ENCODE data around the gene MAP4. TPM values are rescaled to one million over a fixed set of nuclear protein-coding genes. Genes with fewer than 3 reads are reported as not detected.
"Not testable (repeated sequence)": the region's sequence is repeated elsewhere in the genome, so short reads cannot be mapped to it uniquely, and the experiment has no call there.

Gene MAP4
- total RNA-seq, 1 donor, result 158 TPM

- no peak for TF ChIP-seq CTCF (IDR thresholded peaks at IDR 0.05; ENCODE audit: extremely low read depth, low read depth, low read length)
- H2AFZ ChIP-seq (ENCODE audit: low read length), result no peak overlapping the region
- no peaks in the 10 kb centered on the region for H4K20me1 ChIP-seq (ENCODE audit: insufficient read depth, low read length)
- H3K4me2 ChIP-seq (ENCODE audit: insufficient read depth, low read length), result no peak overlapping the region
- peak overlapping the region; percentile 34 for H3K27ac ChIP-seq (ENCODE audit: low read depth, low read length)
- no peak overlapping the region for H3K4me3 ChIP-seq (ENCODE audit: insufficient read depth, low read length)
- H3K27me3 ChIP-seq (ENCODE audit: insufficient read depth, low read length), result no peaks in the 10 kb centered on the region
- DNase-seq (ENCODE audit: insufficient read length, low spot score, missing footprints), result no peak
- H3K9me3 ChIP-seq (ENCODE audit: low read depth, low read length), result no peaks in the 10 kb centered on the region
- peaks cover 42% of the 10 kb centered on the region for H3K79me2 ChIP-seq (ENCODE audit: insufficient read depth, low read length)
- H3K36me3 ChIP-seq (ENCODE audit: insufficient read depth, low read length), result peaks cover 37% of the 10 kb centered on the region
- peaks cover 6% of the 10 kb centered on the region for H3K4me1 ChIP-seq (ENCODE audit: insufficient read depth, low read length)
Observed at GRCh38 chr3:47890126-47890827, 125.9 kb downstream of the MAP4 start.

- no peaks in the 10 kb centered on the region for H3K9me3 ChIP-seq (ENCODE audit: low read depth, low read length)
- no peak overlapping the region for H2AFZ ChIP-seq (ENCODE audit: low read length)
- peaks cover 6% of the 10 kb centered on the region for H3K4me1 ChIP-seq (ENCODE audit: insufficient read depth, low read length)
- no peak overlapping the region for H3K4me2 ChIP-seq (ENCODE audit: insufficient read depth, low read length)
- no peak overlapping the region for H3K4me3 ChIP-seq (ENCODE audit: insufficient read depth, low read length)
- no peak overlapping the region for H3K27ac ChIP-seq (ENCODE audit: low read depth, low read length)
- H3K36me3 ChIP-seq (ENCODE audit: insufficient read depth, low read length), result peaks cover 44% of the 10 kb centered on the region
- no peak for DNase-seq (ENCODE audit: insufficient read length, low spot score, missing footprints)
- TF ChIP-seq CTCF (IDR thresholded peaks at IDR 0.05; ENCODE audit: extremely low read depth, low read depth, low read length), result no peak
- no peaks in the 10 kb centered on the region for H4K20me1 ChIP-seq (ENCODE audit: insufficient read depth, low read length)
- no peaks in the 10 kb centered on the region for H3K27me3 ChIP-seq (ENCODE audit: insufficient read depth, low read length)
- H3K79me2 ChIP-seq (ENCODE audit: insufficient read depth, low read length), result peaks cover 47% of the 10 kb centered on the region
Observed at GRCh38 chr3:47888986-47889757, 127.0 kb downstream of the MAP4 start.

- peaks cover 44% of the 10 kb centered on the region for H3K36me3 ChIP-seq (ENCODE audit: insufficient read depth, low read length)
- not testable (repeated sequence) for H2AFZ ChIP-seq (ENCODE audit: low read length); H4K20me1 ChIP-seq (ENCODE audit: insufficient read depth, low read length); DNase-seq (ENCODE audit: insufficient read length, low spot score, missing footprints); H3K4me1 ChIP-seq (ENCODE audit: insufficient read depth, low read length); H3K27ac ChIP-seq (ENCODE audit: low read depth, low read length); H3K9me3 ChIP-seq (ENCODE audit: low read depth, low read length); H3K27me3 ChIP-seq (ENCODE audit: insufficient read depth, low read length); H3K4me2 ChIP-seq (ENCODE audit: insufficient read depth, low read length); H3K4me3 ChIP-seq (ENCODE audit: insufficient read depth, low read length)
- H3K79me2 ChIP-seq (ENCODE audit: insufficient read depth, low read length), result peaks cover 47% of the 10 kb centered on the region
Observed at GRCh38 chr3:47887991-47888390, 128.2 kb downstream of the MAP4 start.

GRCh38 chr3:47885168-47885567, 131.0 kb downstream of the MAP4 start:
- Histone ChIP-seq H3K27ac (ENCODE audit: low read depth, low read length) (no peak overlapping the region), H3K9me3 (ENCODE audit: low read depth, low read length) (no peaks in the 10 kb centered on the region), H3K36me3 (ENCODE audit: insufficient read depth, low read length) (peaks cover 43% of the 10 kb centered on the region), H3K4me2 (ENCODE audit: insufficient read depth, low read length) (no peak overlapping the region), H2AFZ (ENCODE audit: low read length) (no peak overlapping the region), H3K79me2 (ENCODE audit: insufficient read depth, low read length) (peaks cover 33% of the 10 kb centered on the region), H3K4me3 (ENCODE audit: insufficient read depth, low read length) (no peak overlapping the region), H4K20me1 (ENCODE audit: insufficient read depth, low read length) (no peaks in the 10 kb centered on the region), H3K27me3 (ENCODE audit: insufficient read depth, low read length) (no peaks in the 10 kb centered on the region), H3K4me1 (ENCODE audit: insufficient read depth, low read length) (peaks cover 2% of the 10 kb centered on the region)
- no peak for DNase-seq (ENCODE audit: insufficient read length, low spot score, missing footprints)
- TF ChIP-seq CTCF (IDR thresholded peaks at IDR 0.05; ENCODE audit: extremely low read depth, low read depth, low read length), result no peak
